HG03469 (cell line): ENCODE results near the gene HNRNPUL2.
A peak's percentile ranks its signal among the peaks of the same experiment; 100 is the strongest.
"Not testable (repeated sequence)": the region's sequence is repeated elsewhere in the genome, so short reads cannot be mapped to it uniquely, and the experiment has no call there.

ENCODE experiments used
- ATAC-seq: cut with Tn5 transposase; IDR thresholded peaks from one replicate; pipeline ENCODE4 v1.9.1; 2021; ENCODE audit warnings: mild to moderate bottlenecking, moderate library complexity, moderate number of reproducible peaks; ENCODE audit not compliant: unreplicated experiment

The HNRNPUL2 gene

GRCh38 chr11:62727165-62727871 is at the start of gene HNRNPUL2:
Gene HNRNPUL2, minus strand, starts transcription at chr11:62727457. Its CDS starts 301 bp downstream, at chr11:62727156.
- ATAC-seq = peak; percentile 57

GRCh38 chr11:62775646-62776045 is 48.4 kb upstream of the HNRNPUL2 start:
- ATAC-seq = no peak

GRCh38 chr11:62774407-62774806 is 47.1 kb upstream of the HNRNPUL2 start:
- no peak for ATAC-seq

GRCh38 chr11:62771144-62772021 is 44.1 kb upstream of the HNRNPUL2 start, which contains the start of gene TAF6L:
Gene TAF6L, plus strand, starts transcription at chr11:62771396. Its CDS starts 4,388 bp downstream, at chr11:62775784.
- peak; percentile 54 for ATAC-seq

- ATAC-seq = no peak
These were observed 43.5 kb upstream of the HNRNPUL2 start for GRCh38 chr11:62770778-62771143.

- not testable (repeated sequence) for ATAC-seq
These were observed 33.6 kb upstream of the HNRNPUL2 start for GRCh38 chr11:62760867-62761227.

GRCh38 chr11:62757846-62758788 is 30.9 kb upstream of the HNRNPUL2 start:
- ATAC-seq = no peak

- ATAC-seq = no peak
These were observed 27.9 kb upstream of the HNRNPUL2 start for GRCh38 chr11:62755086-62755615.

- ATAC-seq = peak; percentile 87
These were observed 26.7 kb upstream of the HNRNPUL2 start, which contains the start of gene ZBTB3 for GRCh38 chr11:62753736-62754603. Gene ZBTB3, minus strand, starts transcription at chr11:62754160. Its CDS starts 496 bp downstream, at chr11:62753664.

GRCh38 chr11:62752994-62753735 is 25.9 kb upstream of the HNRNPUL2 start:
- no peak for ATAC-seq

GRCh38 chr11:62752177-62752785 is 25.0 kb upstream of the HNRNPUL2 start:
- no peak for ATAC-seq

GRCh38 chr11:62749931-62750330 is 22.7 kb upstream of the HNRNPUL2 start:
- ATAC-seq = not testable (repeated sequence)

- ATAC-seq = no peak
These were observed 20.4 kb upstream of the HNRNPUL2 start for GRCh38 chr11:62747475-62748160.

GRCh38 chr11:62737196-62737595 is 9.9 kb upstream of the HNRNPUL2 start:
- no peak for ATAC-seq

GRCh38 chr11:62732830-62733229 is 5.6 kb upstream of the HNRNPUL2 start:
- no peak for ATAC-seq

- not testable (repeated sequence) for ATAC-seq
These were observed 2.8 kb upstream of the HNRNPUL2 start for GRCh38 chr11:62730076-62730475.

GRCh38 chr11:62728171-62728988 is 1.1 kb upstream of the HNRNPUL2 start, which contains the start of gene TTC9C:
Gene TTC9C, plus strand, starts transcription at chr11:62728486. Its CDS starts 363 bp downstream, at chr11:62728849.
- peak; percentile 6 for ATAC-seq
